Putamen (tissue), 1 donor: ENCODE results near the gene EXOC8.

Experiments
- DNase-seq: peaks from one replicate; pipeline ENCODE4 v3.0.0-alpha.2; 2016; ENCODE audit warnings: low spot score

EXOC8 gene

GRCh38 chr1:231315887-231316286, 21.8 kb downstream of the EXOC8 start:
- no peak for DNase-seq

- DNase-seq, result no peak
Measured at GRCh38 chr1:231313661-231314060, 24.0 kb downstream of the EXOC8 start.

- no peak for DNase-seq
Measured at GRCh38 chr1:231312432-231312788, 25.2 kb downstream of the EXOC8 start.

GRCh38 chr1:231311720-231312431, 25.8 kb downstream of the EXOC8 start:
- no peak for DNase-seq

- no peak for DNase-seq
Measured at GRCh38 chr1:231310391-231310934, 27.2 kb downstream of the EXOC8 start.

GRCh38 chr1:231301990-231302389, 35.7 kb downstream of the EXOC8 start:
- DNase-seq, result no peak

- no peak for DNase-seq
Measured at GRCh38 chr1:231295938-231296337, 41.7 kb downstream of the EXOC8 start.

- DNase-seq, result no peak
Measured at GRCh38 chr1:231286603-231287002, 51.0 kb downstream of the EXOC8 start.

GRCh38 chr1:231284441-231284840, 53.2 kb downstream of the EXOC8 start:
- DNase-seq, result no peak
